ENCODE results near the gene PSMG1. TPM values are rescaled to one million over a fixed set of nuclear protein-coding genes. Genes with fewer than 3 reads are reported as not detected.

PSMG1 gene
- total RNA-seq, 1 experiment from 2014 or later = 110 TPM

- ChIA-PET CTCF (no interaction called here), POLR2A (ENCODE audit: unreplicated experiment) (interaction anchor here (0.8 kb wide), 1 partner anchor 10 kb away, joined by 5 read pairs; the partner anchor contains the start of gene PSMG1)
- Histone ChIP-seq H3K27me3 (ENCODE audit: low read length) (no peaks in the 10 kb centered on the region), H3F3A (ENCODE audit: low read length, unreplicated experiment) (no peaks in the 10 kb centered on the region), H3K9me3 (ENCODE audit: low read length) (no peaks in the 10 kb centered on the region), H3K79me2 (ENCODE audit: low read length) (no peaks in the 10 kb centered on the region), H3K27ac (ENCODE audit: low read length) (no peak overlapping the region), H3K4me2 (ENCODE audit: low read length) (no peak overlapping the region), H3K9me2 (replicated peaks; ENCODE audit: low read length) (no peaks in the 10 kb centered on the region), H3K4me3 (ENCODE audit: low read length) (no peak overlapping the region), H3K36me3 (ENCODE audit: low read depth, low read length) (peaks cover 44% of the 10 kb centered on the region), H2AFZ (ENCODE audit: low read length) (no peak overlapping the region), H3K4me1 (ENCODE audit: insufficient read depth, low read length) (peaks cover 6% of the 10 kb centered on the region; the same call in 1 of the 2 replicates), H4K20me1 (ENCODE audit: low read length) (peaks cover 3% of the 10 kb centered on the region; the same call in 1 of the 2 replicates), H3K9ac (ENCODE audit: low read length) (no peak overlapping the region)
- ATAC-seq (no peak), DNase-seq (no peak)
- TF ChIP-seq EZH2phosphoT487 (IDR thresholded peaks at IDR 0.05; ENCODE audit: borderline replicate concordance, low read length) (no peak), EZH2 (IDR thresholded peaks at IDR 0.05; ENCODE audit: low read length, unreplicated experiment) (no peak), CTCF (conservative IDR thresholded peaks at IDR 0.05; ENCODE audit: low read depth, low read length) (no peak)
- TSS peak; percentile 51 for BruUV-seq (replicated peaks)
- intact Hi-C loops (cut with micrococcal nuclease) = loop anchor here (5.0 to 10.0 kb wide), 2 partner anchors 39 to 441 kb away; no protein-coding TSS in a partner anchor
These were observed 10.1 kb upstream of the PSMG1 start for GRCh38 chr21:39193380-39193779.

- no TSS peak for BruUV-seq (replicated peaks)
- no peaks in the 10 kb centered on the region for H3K27me3 ChIP-seq (ENCODE audit: low read length)
- TF ChIP-seq CTCF (conservative IDR thresholded peaks at IDR 0.05; ENCODE audit: low read depth, low read length) = no peak
- POLR2A ChIA-PET (ENCODE audit: unreplicated experiment) = interaction anchor here (0.6 kb wide), 1 partner anchor 255 kb away, joined by 3 read pairs; no protein-coding TSS in a partner anchor
- H3K4me1 ChIP-seq (ENCODE audit: insufficient read depth, low read length) = peaks cover 6% of the 10 kb centered on the region; the same call in 1 of the 2 replicates
- no peak overlapping the region for H3K4me2 ChIP-seq (ENCODE audit: low read length)
- no peak overlapping the region for H3K27ac ChIP-seq (ENCODE audit: low read length)
- H3K9ac ChIP-seq (ENCODE audit: low read length) = no peak overlapping the region
- ATAC-seq = peak; percentile 50
- intact Hi-C loops (cut with micrococcal nuclease) = loop anchor here (5.0 to 10.0 kb wide), 3 partner anchors 42 to 445 kb away; a partner anchor contains a TSS
- no peaks in the 10 kb centered on the region for H4K20me1 ChIP-seq (ENCODE audit: low read length)
- H3K9me2 ChIP-seq (replicated peaks; ENCODE audit: low read length) = no peaks in the 10 kb centered on the region
- CTCF ChIA-PET = no interaction called here
- peaks cover 23% of the 10 kb centered on the region; the same call in 1 of the 2 replicates for H3K36me3 ChIP-seq (ENCODE audit: low read depth, low read length)
- no peaks in the 10 kb centered on the region for H3F3A ChIP-seq (ENCODE audit: low read length, unreplicated experiment)
- H3K79me2 ChIP-seq (ENCODE audit: low read length) = no peaks in the 10 kb centered on the region
- H3K9me3 ChIP-seq (ENCODE audit: low read length) = no peaks in the 10 kb centered on the region
- no peak for DNase-seq
- H2AFZ ChIP-seq (ENCODE audit: low read length) = no peak overlapping the region
- no peak overlapping the region for H3K4me3 ChIP-seq (ENCODE audit: low read length)
These were observed 6.8 kb upstream of the PSMG1 start for GRCh38 chr21:39189857-39190604.
